ENCODE measurements around the gene MMP14. TPM values are rescaled to one million over a fixed set of nuclear protein-coding genes. Genes with fewer than 3 reads are reported as not detected.
A peak's percentile ranks its signal among the peaks of the same experiment; 100 is the strongest.

MMP14 gene
- total and polyA plus RNA-seq, 9 of the 15 experiments (the other 6 are each of a cell fraction or from before 2014, with no cell fraction given), result 0.36 to 5.8 (median 1.3) TPM; not detected in 2

- TF ChIP-seq HNRNPL (IDR thresholded peaks at IDR 0.05; ENCODE audit: low read depth, low read length) (peak; percentile 98), FOXJ2 (tag; IDR thresholded peaks at IDR 0.05) (peak; percentile 53; the same call in 1 of the 2 replicates), GMEB1 (CRISPR knock-in tag; IDR thresholded peaks at IDR 0.05) (no peak), THAP7 (CRISPR knock-in tag; IDR thresholded peaks at IDR 0.05) (no peak), SPI1 (IDR thresholded peaks at IDR 0.05; ENCODE audit: borderline replicate concordance, low read depth, low read length) (peak; percentile 93), ZNF354B (CRISPR knock-in tag; IDR thresholded peaks at IDR 0.05) (no peak), CGGBP1 (CRISPR knock-in tag; IDR thresholded peaks at IDR 0.05) (no peak), NFE2L1 (tag; IDR thresholded peaks at IDR 0.05; ENCODE audit: borderline replicate concordance, low read depth) (no peak), GATA2 (CRISPR knock-in tag; IDR thresholded peaks at IDR 0.05) (no peak), ZNF277 (CRISPR knock-in tag; IDR thresholded peaks at IDR 0.05; ENCODE audit: borderline replicate concordance) (no peak), AFF1 (IDR thresholded peaks at IDR 0.05; ENCODE audit: low read depth in 1 of 2, partially characterized antibody in 2 of 2) (peak in 1 of 2 experiments; percentile 69), NUFIP1 (IDR thresholded peaks at IDR 0.05; ENCODE audit: partially characterized antibody) (no peak), STAT6 (CRISPR knock-in tag; IDR thresholded peaks at IDR 0.05) (no peak), ZNF589 (CRISPR knock-in tag; IDR thresholded peaks at IDR 0.05; ENCODE audit: low read depth) (no peak), ZNF445 (CRISPR knock-in tag; IDR thresholded peaks at IDR 0.05; ENCODE audit: low read depth) (no peak)
These were observed 35.0 kb downstream of the MMP14 start, which contains the start of gene LRP10 (continued) for GRCh38 chr14:22871224-22872032.

Data from K562 (cell line).